Endothelial cell of umbilical vein (primary cell): ENCODE data around the gene APOC3. TPM values are rescaled to one million over a fixed set of nuclear protein-coding genes. Genes with fewer than 3 reads are reported as not detected.
A peak's percentile ranks its signal among the peaks of the same experiment; 100 is the strongest.

Experiments
- BruUV-seq: library from RNA; stranded (reverse); fragments of 400-500 nt; replicated peaks from 2 replicates; lab custom pipeline; 2021; lab: Mats Ljungman, UMichigan
- CTCF ChIA-PET: fragments of 300-600, 350-600 bp; sonication (Branson Sonifier 250); formaldehyde crosslinking; loops from one replicate; lab custom pipeline; 2021; ENCODE audit warnings: antibody characterized with exemption, inconsistent platforms; lab: Charles Lee
- POLR2A ChIA-PET: fragments of 300-600, 350-600 bp; sonication (Branson Sonifier 250); formaldehyde crosslinking; loops from one replicate; lab custom pipeline; 2021; ENCODE audit warnings: antibody characterized with exemption, inconsistent platforms; lab: Charles Lee
- DNase-seq: peaks from one replicate; pipeline ENCODE4 v3.0.0-alpha.2; 2011; ENCODE audit warnings: low read depth, low spot score
- FAIRE-seq: peaks from 2 replicates; lab custom pipeline; 2011; peaks lifted over from hg19 to GRCh38; lab: Jason Lieb, UNC
- H2AFZ ChIP-seq: 2 replicates; pipeline ENCODE4 v1.6.0; 2012; ENCODE audit warnings: low read depth, low read length, control low read depth, inconsistent platforms
- H3K27ac ChIP-seq: 2 replicates; pipeline ENCODE4 v1.5.1; 2011; ENCODE audit warnings: low read depth, mild to moderate bottlenecking, control low read depth, low read length, moderate library complexity; ENCODE audit not compliant: insufficient read depth
- H3K27me3 ChIP-seq, 2 experiments: 2 replicates each; pipeline versions ENCODE4 v1.6.0 to v1.6.1; 2011; ENCODE audit warnings: low read length in 2 of 2, mixed read lengths in 1 of 2; ENCODE audit not compliant: control insufficient read depth in 2 of 2, insufficient read depth in 2 of 2
- H3K36me3 ChIP-seq, 2 experiments: 2 replicates in 1 of 2; 3 replicates in 1 of 2; pipeline ENCODE4 v1.5.1; 2011; ENCODE audit warnings: low read length in 2 of 2, mild to moderate bottlenecking in 1 of 2, moderate library complexity in 1 of 2; ENCODE audit not compliant: control insufficient read depth in 2 of 2, insufficient read depth in 2 of 2; ENCODE audit errors: extremely low read depth in 1 of 2
- H3K4me1 ChIP-seq: 3 replicates; pipeline ENCODE4 v1.5.1; 2011; ENCODE audit warnings: mild to moderate bottlenecking, low read length; ENCODE audit not compliant: control insufficient read depth, insufficient read depth; ENCODE audit errors: extremely low read depth
- H3K4me2 ChIP-seq: 2 replicates; pipeline ENCODE4 v1.6.1; 2011; ENCODE audit warnings: low read length, control low read depth, mixed read lengths; ENCODE audit not compliant: insufficient read depth
- H3K4me3 ChIP-seq, 3 experiments: fragments of 200-600 bp in 1 of 3; sonication (generic), shearing (Covaris generic) in 1 of 3; replicated peaks in 1 of 3; 2 replicates each; pipeline ENCODE4 v1.5.1; 2011 to 2016; ENCODE audit warnings: control low read depth in 3 of 3, low read length in 3 of 3, mild to moderate bottlenecking in 2 of 3, inconsistent platforms in 1 of 3, low read depth in 1 of 3, moderate library complexity in 1 of 3; ENCODE audit not compliant: insufficient read depth in 1 of 3
- H3K79me2 ChIP-seq: 2 replicates; pipeline ENCODE4 v1.6.0; 2012; ENCODE audit warnings: low read length, inconsistent platforms; ENCODE audit not compliant: control insufficient read depth, insufficient read depth
- H3K9ac ChIP-seq: replicated peaks from 2 replicates; pipeline ENCODE3; 2011; ENCODE audit warnings: low read length, control low read depth; ENCODE audit not compliant: insufficient read depth; ENCODE audit errors: extremely low read depth
- H3K9me1 ChIP-seq: replicated peaks from 3 replicates; pipeline ENCODE4 v1.6.0; 2011; ENCODE audit warnings: mild to moderate bottlenecking, low read length; ENCODE audit not compliant: control insufficient read depth, insufficient read depth; ENCODE audit errors: extremely low read depth
- H3K9me3 ChIP-seq: replicated peaks from 2 replicates; pipeline ENCODE4 v1.5.1; 2012; ENCODE audit warnings: low read length, inconsistent platforms; ENCODE audit not compliant: control insufficient read depth, insufficient read depth
- H4K20me1 ChIP-seq: replicated peaks from 2 replicates; pipeline ENCODE3; 2011; ENCODE audit warnings: mild to moderate bottlenecking, low read length; ENCODE audit not compliant: control insufficient read depth, insufficient read depth; ENCODE audit errors: extremely low read depth
- JUN ChIP-seq: IDR thresholded peaks from 2 replicates; pipeline ENCODE4 v1.6.1; 2011; ENCODE audit warnings: borderline replicate concordance, low read depth; ENCODE audit not compliant: insufficient read length, insufficient read depth
- POLR2A ChIP-seq: IDR thresholded peaks from 2 replicates; pipeline ENCODE4 v1.6.1; 2012; ENCODE audit warnings: low read depth, mild to moderate bottlenecking, control low read depth, low read length
- dilution Hi-C: fragments of 300-500 bp; cut with MboI; formaldehyde crosslinking; loops from one replicate; pipeline ENCODE4 v1.15.0; 2019; ENCODE audit warnings: low sequenced_read_pairs; ENCODE audit not compliant: extremely low pct_ligation_motif_present
- intact Hi-C: fragments of 100-400 bp; cut with micrococcal nuclease; formaldehyde crosslinking; loops from one replicate; pipeline ENCODE4 v1.10.0; 2022
- polyA plus RNA-seq, 4 experiments: library from polyadenylated mRNA; depleted of rRNA in 3 of 4; stranded (reverse) in 3 of 4; unstranded in 1 of 4; fragments of >200 nt; gene quantifications; 2 replicates each; pipeline versions ENCODE4 v1.2.1 to v1.2.3, GENCODE V29; 2011 to 2012; ENCODE audit warnings: missing spikeins in 1 of 4
- total RNA-seq: library from RNA; stranded (reverse); gene quantifications from 2 replicates; pipeline ENCODE4 v1.2.3, GENCODE V29; 2021
- TF ChIP-seq, protein P1 (sequence below), 2 donors: IDR thresholded peaks; 1 replicate in 1 of 2; 2 replicates in 1 of 2; pipeline ENCODE4 v1.5.1; 2011; ENCODE audit warnings: low read length in 2 of 2, mild to moderate bottlenecking in 2 of 2, moderate library complexity in 2 of 2, control low read depth in 1 of 2, inconsistent platforms in 1 of 2, low read depth in 1 of 2; ENCODE audit not compliant: insufficient read depth in 1 of 2; ENCODE audit errors: extremely low read depth in 1 of 2

Gene APOC3
- total and polyA plus RNA-seq, 2 donors (not counting 3 experiments of a cell fraction or from before 2014, with no cell fraction given), result not detected

DNA sequence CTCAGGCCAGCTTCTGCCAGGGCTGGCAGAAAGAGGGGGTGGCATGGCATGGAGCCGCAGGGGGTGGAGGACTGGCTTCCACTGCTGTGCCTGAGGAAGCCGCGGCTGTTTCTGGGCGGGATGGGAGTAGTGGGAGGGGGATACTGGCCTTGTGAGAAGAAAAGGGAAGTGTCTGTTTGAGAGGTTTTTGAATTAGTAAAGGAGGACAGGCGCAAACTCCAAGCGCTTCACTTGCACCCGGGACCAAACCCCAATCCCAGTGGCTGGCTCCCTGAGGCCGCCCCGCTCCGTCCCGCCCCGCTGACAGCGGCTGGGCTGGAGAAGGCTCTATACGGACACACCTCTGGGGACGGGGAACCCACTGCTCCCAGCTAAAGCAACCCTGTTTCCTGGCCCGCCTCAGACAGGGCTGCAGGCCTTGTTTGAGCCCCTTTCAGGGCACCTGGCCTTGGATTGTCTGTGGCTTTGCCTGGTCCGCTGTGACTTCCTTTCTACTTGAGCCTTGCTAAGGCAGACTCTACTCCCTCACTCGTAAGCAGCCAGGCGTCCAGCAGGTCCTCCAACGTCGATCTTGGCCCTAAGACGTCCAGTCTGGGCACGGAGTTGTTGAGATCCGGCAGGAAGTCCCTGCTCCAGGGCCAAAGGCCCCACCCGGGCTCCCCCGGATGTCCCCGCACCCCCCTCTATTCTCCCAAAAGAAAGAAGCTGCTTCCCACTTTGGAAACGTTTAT lies 5.5 kb downstream of the APOC3 start:
- Histone ChIP-seq H3K4me3 (peak overlapping the region; percentile 1 to 32 (median 15)), H3K9me3 (no peaks in the 10 kb centered on the region), H3K4me1 (peaks cover 6% of the 10 kb centered on the region), H3K9ac (no peak overlapping the region), H3K27ac (no peak overlapping the region), H3K79me2 (no peaks in the 10 kb centered on the region), H3K36me3 (no peaks in the 10 kb centered on the region), H2AFZ (peak overlapping the region; percentile 69), H4K20me1 (no peaks in the 10 kb centered on the region), H3K9me1 (no peaks in the 10 kb centered on the region), H3K27me3 (no peaks in the 10 kb centered on the region), H3K4me2 (peak overlapping the region; percentile 40)
- dilution Hi-C loops, result no loop called here
- no peak for TF ChIP-seq POLR2A
- TF ChIP-seq JUN, result no peak
- TF ChIP-seq, protein P1, sequence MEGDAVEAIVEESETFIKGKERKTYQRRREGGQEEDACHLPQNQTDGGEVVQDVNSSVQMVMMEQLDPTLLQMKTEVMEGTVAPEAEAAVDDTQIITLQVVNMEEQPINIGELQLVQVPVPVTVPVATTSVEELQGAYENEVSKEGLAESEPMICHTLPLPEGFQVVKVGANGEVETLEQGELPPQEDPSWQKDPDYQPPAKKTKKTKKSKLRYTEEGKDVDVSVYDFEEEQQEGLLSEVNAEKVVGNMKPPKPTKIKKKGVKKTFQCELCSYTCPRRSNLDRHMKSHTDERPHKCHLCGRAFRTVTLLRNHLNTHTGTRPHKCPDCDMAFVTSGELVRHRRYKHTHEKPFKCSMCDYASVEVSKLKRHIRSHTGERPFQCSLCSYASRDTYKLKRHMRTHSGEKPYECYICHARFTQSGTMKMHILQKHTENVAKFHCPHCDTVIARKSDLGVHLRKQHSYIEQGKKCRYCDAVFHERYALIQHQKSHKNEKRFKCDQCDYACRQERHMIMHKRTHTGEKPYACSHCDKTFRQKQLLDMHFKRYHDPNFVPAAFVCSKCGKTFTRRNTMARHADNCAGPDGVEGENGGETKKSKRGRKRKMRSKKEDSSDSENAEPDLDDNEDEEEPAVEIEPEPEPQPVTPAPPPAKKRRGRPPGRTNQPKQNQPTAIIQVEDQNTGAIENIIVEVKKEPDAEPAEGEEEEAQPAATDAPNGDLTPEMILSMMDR (IDR thresholded peaks at IDR 0.05; ENCODE audit: extremely low read depth in 1 of 2, insufficient read depth in 1 of 2, low read depth in 1 of 2, low read length in 2 of 2), result no peak
- ChIA-PET CTCF (interaction anchor here (0.7 to 5.0 kb wide), 33 partner anchors 9 to 391 kb away, joined by 3 to 272 read pairs (median 5); partner anchors contain the start of genes APOA4, APOA5, BUD13 and PAFAH1B2), POLR2A (interaction anchor here (0.5 to 1.2 kb wide), 2 partner anchors 45 to 163 kb away, joined by 4 read pairs; no protein-coding TSS in a partner anchor)
- FAIRE-seq (no peak), DNase-seq (peak; percentile 7)
- intact Hi-C loops, result loop anchor here (5.0 kb wide), 1 partner anchor 103 kb away; no protein-coding TSS in a partner anchor
- no TSS peak for BruUV-seq
